Testis (tissue), 2 donors: ENCODE results near the gene IP6K1.

Experiments used
- CTCF ChIP-seq, 3 experiments: fragments of 450-650 bp in 2 of 3; fragments of 200-600 bp in 1 of 3; sonication (generic) in 1 of 3; IDR thresholded peaks; one replicate each; pipeline ENCODE4 v1.5.1; 2016 to 2019; ENCODE audit warnings: antibody characterized with exemption in 3 of 3, mild to moderate bottlenecking in 2 of 3, moderate library complexity in 1 of 3
- POLR2A ChIP-seq: fragments of 450-650 bp; IDR thresholded peaks from one replicate; pipeline ENCODE4 v1.6.1; 2017; ENCODE audit warnings: antibody characterized with exemption, mild to moderate bottlenecking, moderate library complexity

GRCh38 chr3:49788056-49788455 lies 1.7 kb upstream of the IP6K1 start:
- TF ChIP-seq CTCF (IDR thresholded peaks at IDR 0.05) (no peak), POLR2A (no peak)
